ENCODE data around the gene TMCO1. TPM values are rescaled to one million over a fixed set of nuclear protein-coding genes. Genes with fewer than 3 reads are reported as not detected.
"Not testable (repeated sequence)": the region's sequence is repeated elsewhere in the genome, so short reads cannot be mapped to it uniquely, and the experiment has no call there.

TMCO1 gene
- total RNA-seq, 1 experiment from 2014 or later, result 80.6 TPM

GRCh38 chr1:165753934-165754333, 14.7 kb downstream of the TMCO1 start:
- H3F3A ChIP-seq (ENCODE audit: low read length, unreplicated experiment), result no peaks in the 10 kb centered on the region
- no peak overlapping the region for H3K9ac ChIP-seq (ENCODE audit: low read length)
- no peak overlapping the region for H3K27ac ChIP-seq (ENCODE audit: low read length)
- ATAC-seq (no peak), DNase-seq (no peak)
- H4K20me1 ChIP-seq (ENCODE audit: low read length), result no peaks in the 10 kb centered on the region
- ChIA-PET CTCF (no interaction called here), POLR2A (ENCODE audit: unreplicated experiment) (no interaction called here)
- TF ChIP-seq EZH2 (IDR thresholded peaks at IDR 0.05; ENCODE audit: low read length, unreplicated experiment) (no peak), EZH2phosphoT487 (IDR thresholded peaks at IDR 0.05; ENCODE audit: borderline replicate concordance, low read length) (no peak), CTCF (conservative IDR thresholded peaks at IDR 0.05; ENCODE audit: low read depth, low read length) (no peak)
- no peaks in the 10 kb centered on the region for H3K79me2 ChIP-seq (ENCODE audit: low read length)
- no peaks in the 10 kb centered on the region for H3K27me3 ChIP-seq (ENCODE audit: low read length)
- H3K9me3 ChIP-seq (ENCODE audit: low read length), result no peaks in the 10 kb centered on the region
- H3K4me3 ChIP-seq (ENCODE audit: low read length), result no peak overlapping the region
- no peaks in the 10 kb centered on the region for H3K4me1 ChIP-seq (ENCODE audit: insufficient read depth, low read length)
- H3K36me3 ChIP-seq (ENCODE audit: low read depth, low read length), result peaks cover 37% of the 10 kb centered on the region
- H3K9me2 ChIP-seq (replicated peaks; ENCODE audit: low read length), result no peaks in the 10 kb centered on the region
- BruUV-seq (replicated peaks), result no TSS peak
- intact Hi-C loops (cut with micrococcal nuclease), result no loop called here
- no peak overlapping the region for H2AFZ ChIP-seq (ENCODE audit: low read length)
- no peak overlapping the region for H3K4me2 ChIP-seq (ENCODE audit: low read length)

- Histone ChIP-seq H3K27ac (ENCODE audit: low read length) (no peak overlapping the region), H2AFZ (ENCODE audit: low read length) (no peak overlapping the region), H3K4me1 (ENCODE audit: insufficient read depth, low read length) (no peaks in the 10 kb centered on the region), H3K36me3 (ENCODE audit: low read depth, low read length) (peaks cover 19% of the 10 kb centered on the region), H4K20me1 (ENCODE audit: low read length) (no peaks in the 10 kb centered on the region), H3F3A (ENCODE audit: low read length, unreplicated experiment) (no peaks in the 10 kb centered on the region), H3K4me3 (ENCODE audit: low read length) (no peak overlapping the region), H3K9me2 (replicated peaks; ENCODE audit: low read length) (no peaks in the 10 kb centered on the region), H3K9ac (ENCODE audit: low read length) (no peak overlapping the region), H3K79me2 (ENCODE audit: low read length) (no peaks in the 10 kb centered on the region), H3K27me3 (ENCODE audit: low read length) (no peaks in the 10 kb centered on the region), H3K9me3 (ENCODE audit: low read length) (no peaks in the 10 kb centered on the region), H3K4me2 (ENCODE audit: low read length) (no peak overlapping the region)
- ChIA-PET CTCF (no interaction called here), POLR2A (ENCODE audit: unreplicated experiment) (no interaction called here)
- TF ChIP-seq EZH2 (IDR thresholded peaks at IDR 0.05; ENCODE audit: low read length, unreplicated experiment) (no peak), CTCF (conservative IDR thresholded peaks at IDR 0.05; ENCODE audit: low read depth, low read length) (no peak), EZH2phosphoT487 (IDR thresholded peaks at IDR 0.05; ENCODE audit: borderline replicate concordance, low read length) (no peak)
- no TSS peak for BruUV-seq (replicated peaks)
- DNase-seq, result no peak
- ATAC-seq, result no peak
- intact Hi-C loops (cut with micrococcal nuclease), result no loop called here
These were observed 20.1 kb downstream of the TMCO1 start for GRCh38 chr1:165748550-165748949.

- no TSS peak for BruUV-seq (replicated peaks)
- Histone ChIP-seq H3K4me1 (ENCODE audit: insufficient read depth, low read length) (no peaks in the 10 kb centered on the region), H3F3A (ENCODE audit: low read length, unreplicated experiment) (no peaks in the 10 kb centered on the region), H3K9me2 (replicated peaks; ENCODE audit: low read length) (no peaks in the 10 kb centered on the region), H3K79me2 (ENCODE audit: low read length) (no peaks in the 10 kb centered on the region), H4K20me1 (ENCODE audit: low read length) (no peaks in the 10 kb centered on the region), H3K4me2 (ENCODE audit: low read length) (no peak overlapping the region), H3K27ac (ENCODE audit: low read length) (no peak overlapping the region), H3K4me3 (ENCODE audit: low read length) (no peak overlapping the region), H3K9me3 (ENCODE audit: low read length) (no peaks in the 10 kb centered on the region), H2AFZ (ENCODE audit: low read length) (no peak overlapping the region), H3K27me3 (ENCODE audit: low read length) (no peaks in the 10 kb centered on the region), H3K36me3 (ENCODE audit: low read depth, low read length) (peaks cover 18% of the 10 kb centered on the region), H3K9ac (ENCODE audit: low read length) (no peak overlapping the region)
- intact Hi-C loops (cut with micrococcal nuclease), result no loop called here
- DNase-seq (no peak), ATAC-seq (no peak)
- CTCF ChIA-PET, result interaction anchor here (0.7 kb wide), 1 partner anchor 116 kb away, joined by 5 read pairs; no protein-coding TSS in a partner anchor
- POLR2A ChIA-PET (ENCODE audit: unreplicated experiment), result no interaction called here
- TF ChIP-seq EZH2phosphoT487 (IDR thresholded peaks at IDR 0.05; ENCODE audit: borderline replicate concordance, low read length) (no peak), CTCF (conservative IDR thresholded peaks at IDR 0.05; ENCODE audit: low read depth, low read length) (no peak), EZH2 (IDR thresholded peaks at IDR 0.05; ENCODE audit: low read length, unreplicated experiment) (no peak)
These were observed 20.8 kb downstream of the TMCO1 start for GRCh38 chr1:165747632-165748447.

GRCh38 chr1:165744913-165745312, 23.8 kb downstream of the TMCO1 start:
- H3K27ac ChIP-seq (ENCODE audit: low read length); intact Hi-C loops (cut with micrococcal nuclease); H3K9me3 ChIP-seq (ENCODE audit: low read length); H3K4me1 ChIP-seq (ENCODE audit: insufficient read depth, low read length); H3K9me2 ChIP-seq (replicated peaks; ENCODE audit: low read length); H4K20me1 ChIP-seq (ENCODE audit: low read length); H3K79me2 ChIP-seq (ENCODE audit: low read length); H2AFZ ChIP-seq (ENCODE audit: low read length); CTCF ChIA-PET; H3K9ac ChIP-seq (ENCODE audit: low read length); DNase-seq; ATAC-seq; H3F3A ChIP-seq (ENCODE audit: low read length, unreplicated experiment); POLR2A ChIA-PET (ENCODE audit: unreplicated experiment); BruUV-seq (replicated peaks); H3K27me3 ChIP-seq (ENCODE audit: low read length); H3K4me2 ChIP-seq (ENCODE audit: low read length); H3K4me3 ChIP-seq (ENCODE audit: low read length): not testable (repeated sequence)
- H3K36me3 ChIP-seq (ENCODE audit: low read depth, low read length), result peaks cover 35% of the 10 kb centered on the region

Data from PC-3 (cell line).